ENCODE measurements around the gene CLIP1. TPM values are rescaled to one million over a fixed set of nuclear protein-coding genes. Genes with fewer than 3 reads are reported as not detected.

The CLIP1 gene
- total RNA-seq, 1 donor: 103 TPM

GRCh38 chr12:122232691-122233090 lies 189.8 kb downstream of the CLIP1 start:
- H3K9me3 ChIP-seq (ENCODE audit: low read depth, low read length): no peaks in the 10 kb centered on the region
- no peak for DNase-seq (ENCODE audit: insufficient read length, low spot score, missing footprints)
- H3K27ac ChIP-seq (ENCODE audit: low read depth, low read length): no peak overlapping the region
- peaks cover 2% of the 10 kb centered on the region for H4K20me1 ChIP-seq (ENCODE audit: insufficient read depth, low read length)
- no peak overlapping the region for H2AFZ ChIP-seq (ENCODE audit: low read length)
- no peaks in the 10 kb centered on the region for H3K4me1 ChIP-seq (ENCODE audit: insufficient read depth, low read length)
- no peak for TF ChIP-seq CTCF (IDR thresholded peaks at IDR 0.05; ENCODE audit: extremely low read depth, low read depth, low read length)
- H3K4me3 ChIP-seq (ENCODE audit: insufficient read depth, low read length): no peak overlapping the region
- H3K36me3 ChIP-seq (ENCODE audit: insufficient read depth, low read length): peaks cover 28% of the 10 kb centered on the region
- H3K27me3 ChIP-seq (ENCODE audit: insufficient read depth, low read length): no peaks in the 10 kb centered on the region
- H3K4me2 ChIP-seq (ENCODE audit: insufficient read depth, low read length): no peak overlapping the region
- no peaks in the 10 kb centered on the region for H3K79me2 ChIP-seq (ENCODE audit: insufficient read depth, low read length)

GRCh38 chr12:122230798-122231197 lies 191.7 kb downstream of the CLIP1 start:
- Histone ChIP-seq H3K4me1 (ENCODE audit: insufficient read depth, low read length) (peaks cover 5% of the 10 kb centered on the region), H3K4me2 (ENCODE audit: insufficient read depth, low read length) (no peak overlapping the region), H3K27ac (ENCODE audit: low read depth, low read length) (no peak overlapping the region), H3K27me3 (ENCODE audit: insufficient read depth, low read length) (no peaks in the 10 kb centered on the region), H3K36me3 (ENCODE audit: insufficient read depth, low read length) (peaks cover 28% of the 10 kb centered on the region), H3K79me2 (ENCODE audit: insufficient read depth, low read length) (no peaks in the 10 kb centered on the region), H2AFZ (ENCODE audit: low read length) (no peak overlapping the region), H3K4me3 (ENCODE audit: insufficient read depth, low read length) (no peak overlapping the region), H4K20me1 (ENCODE audit: insufficient read depth, low read length) (peaks cover 10% of the 10 kb centered on the region), H3K9me3 (ENCODE audit: low read depth, low read length) (no peaks in the 10 kb centered on the region)
- no peak for TF ChIP-seq CTCF (IDR thresholded peaks at IDR 0.05; ENCODE audit: extremely low read depth, low read depth, low read length)
- DNase-seq (ENCODE audit: insufficient read length, low spot score, missing footprints): no peak

GRCh38 chr12:122228092-122228491 lies 194.4 kb downstream of the CLIP1 start:
- no peak for TF ChIP-seq CTCF (IDR thresholded peaks at IDR 0.05; ENCODE audit: extremely low read depth, low read depth, low read length)
- H3K36me3 ChIP-seq (ENCODE audit: insufficient read depth, low read length): peaks cover 24% of the 10 kb centered on the region
- no peak overlapping the region for H3K4me2 ChIP-seq (ENCODE audit: insufficient read depth, low read length)
- peaks cover 19% of the 10 kb centered on the region for H3K4me1 ChIP-seq (ENCODE audit: insufficient read depth, low read length)
- no peak overlapping the region for H3K4me3 ChIP-seq (ENCODE audit: insufficient read depth, low read length)
- H3K79me2 ChIP-seq (ENCODE audit: insufficient read depth, low read length): peaks cover 26% of the 10 kb centered on the region
- no peak overlapping the region for H2AFZ ChIP-seq (ENCODE audit: low read length)
- H3K27ac ChIP-seq (ENCODE audit: low read depth, low read length): no peak overlapping the region
- H3K27me3 ChIP-seq (ENCODE audit: insufficient read depth, low read length): no peaks in the 10 kb centered on the region
- no peak for DNase-seq (ENCODE audit: insufficient read length, low spot score, missing footprints)
- no peaks in the 10 kb centered on the region for H3K9me3 ChIP-seq (ENCODE audit: low read depth, low read length)
- peaks cover 26% of the 10 kb centered on the region for H4K20me1 ChIP-seq (ENCODE audit: insufficient read depth, low read length)

- Histone ChIP-seq H4K20me1 (ENCODE audit: insufficient read depth, low read length) (peaks cover 26% of the 10 kb centered on the region), H3K9me3 (ENCODE audit: low read depth, low read length) (no peaks in the 10 kb centered on the region), H3K36me3 (ENCODE audit: insufficient read depth, low read length) (peaks cover 26% of the 10 kb centered on the region), H3K27me3 (ENCODE audit: insufficient read depth, low read length) (no peaks in the 10 kb centered on the region), H2AFZ (ENCODE audit: low read length) (no peak overlapping the region), H3K4me2 (ENCODE audit: insufficient read depth, low read length) (no peak overlapping the region), H3K27ac (ENCODE audit: low read depth, low read length) (no peak overlapping the region), H3K4me1 (ENCODE audit: insufficient read depth, low read length) (peaks cover 19% of the 10 kb centered on the region), H3K4me3 (ENCODE audit: insufficient read depth, low read length) (no peak overlapping the region), H3K79me2 (ENCODE audit: insufficient read depth, low read length) (peaks cover 33% of the 10 kb centered on the region)
- no peak for DNase-seq (ENCODE audit: insufficient read length, low spot score, missing footprints)
- no peak for TF ChIP-seq CTCF (IDR thresholded peaks at IDR 0.05; ENCODE audit: extremely low read depth, low read depth, low read length)
Observed at GRCh38 chr12:122227341-122227740, 195.1 kb downstream of the CLIP1 start.

All from osteoblast (primary cell).